ENCODE measurements around the gene SGMS1. TPM values are rescaled to one million over a fixed set of nuclear protein-coding genes. Genes with fewer than 3 reads are reported as not detected.

Gene SGMS1
- total RNA-seq, 4 donors from 2014 or later: 107 to 234 (median 134) TPM

GRCh38 chr10:50417886-50418830, 205.6 kb downstream of the SGMS1 start:
- TF ChIP-seq POLR2A (IDR thresholded peaks at IDR 0.05) (peak in 1 of 2 donors; percentile 40), CTCF (IDR thresholded peaks at IDR 0.05) (peak in 1 of 5 experiments; percentile 27), EP300 (IDR thresholded peaks at IDR 0.05) (peak in 1 of 2 donors; percentile 59)
- WGBS, 2 donors: 1 to 3% methylated on average over 41 to 46 of the region's 62 CpGs
- Histone ChIP-seq H3K9me3 (no peaks in the 10 kb centered on the region), H3K4me3 (peak overlapping the region; percentile 67 to 71 (median 68)), H3K27ac (peak overlapping the region; percentile 32 to 89 (median 84)), H3K27me3 (no peaks in the 10 kb centered on the region), H3K36me3 (no peaks in the 10 kb centered on the region), H3K4me1 (peaks cover 0 to 64% (median 9%) of the 10 kb centered on the region in 4 donors)
- DNase-seq (ENCODE audit: low spot score in 2 of 2): peak; percentile 37 to 56

GRCh38 chr10:50417486-50417885, 206.3 kb downstream of the SGMS1 start:
- WGBS, 2 donors: 6 to 11% methylated on average over 6 of the region's 6 CpGs
- peak in 1 of 2 donors; percentile 31 for DNase-seq (ENCODE audit: low spot score in 2 of 2)
- Histone ChIP-seq H3K27ac (peak overlapping the region; percentile 32 to 89 (median 84)), H3K9me3 (no peaks in the 10 kb centered on the region), H3K27me3 (no peaks in the 10 kb centered on the region), H3K4me1 (peaks cover 0 to 66% (median 12%) of the 10 kb centered on the region in 4 donors), H3K36me3 (no peaks in the 10 kb centered on the region), H3K4me3 (peak overlapping the region; percentile 67 to 71 (median 68))
- no peak for TF ChIP-seq CTCF (IDR thresholded peaks at IDR 0.05)
- peak in 1 of 2 donors; percentile 14 for TF ChIP-seq EP300 (IDR thresholded peaks at IDR 0.05)

GRCh38 chr10:50416881-50417280, 206.9 kb downstream of the SGMS1 start:
- Histone ChIP-seq H3K36me3 (no peaks in the 10 kb centered on the region), H3K4me3 (peak overlapping the region in 3 of 4 donors; percentile 68 to 71 (median 69)), H3K9me3 (no peaks in the 10 kb centered on the region), H3K27me3 (no peaks in the 10 kb centered on the region), H3K27ac (peak overlapping the region in 1 of 4 donors; percentile 89), H3K4me1 (peaks cover 0 to 63% (median 13%) of the 10 kb centered on the region in 4 donors)
- DNase-seq (ENCODE audit: low spot score in 2 of 2): no peak
- 28 to 32% methylated on average over 6 of the region's 6 CpGs for WGBS, 2 donors
- TF ChIP-seq CTCF (IDR thresholded peaks at IDR 0.05) (no peak), EP300 (IDR thresholded peaks at IDR 0.05) (no peak), POLR2A (IDR thresholded peaks at IDR 0.05) (no peak)

- Histone ChIP-seq H3K4me3 (peak overlapping the region in 3 of 4 donors; percentile 68 to 71 (median 69)), H3K27me3 (no peaks in the 10 kb centered on the region), H3K27ac (peak overlapping the region in 1 of 4 donors; percentile 89), H3K9me3 (no peaks in the 10 kb centered on the region), H3K4me1 (peaks cover 0 to 63% (median 13%) of the 10 kb centered on the region in 4 donors), H3K36me3 (no peaks in the 10 kb centered on the region)
- WGBS, 2 donors: 34 to 42% methylated on average over 2 of the region's 2 CpGs
- TF ChIP-seq POLR2A (IDR thresholded peaks at IDR 0.05) (no peak), EP300 (IDR thresholded peaks at IDR 0.05) (no peak), CTCF (IDR thresholded peaks at IDR 0.05) (no peak)
- DNase-seq (ENCODE audit: low spot score in 2 of 2): no peak
Observed at GRCh38 chr10:50416181-50416824, 207.5 kb downstream of the SGMS1 start.
